ENCODE results near the gene SLC6A12. TPM values are rescaled to one million over a fixed set of nuclear protein-coding genes. Genes with fewer than 3 reads are reported as not detected.
A peak's percentile ranks its signal among the peaks of the same experiment; 100 is the strongest.

SLC6A12 gene
- total RNA-seq, 1 donor from 2014 or later = 14.2 TPM

- Histone ChIP-seq H3K9me3 (no peaks in the 10 kb centered on the region), H3K4me3 (no peak overlapping the region), H3K4me1 (no peaks in the 10 kb centered on the region), H3K36me3 (no peaks in the 10 kb centered on the region), H3K27ac (no peak overlapping the region), H3K27me3 (ENCODE audit: low read depth) (peaks cover 5% of the 10 kb centered on the region)
- DNase-seq (no peak), ATAC-seq (peak in 1 of 2 donors; percentile 15)
- intact Hi-C loops (cut with DNase I) = no loop called here
- TF ChIP-seq, protein P1, sequence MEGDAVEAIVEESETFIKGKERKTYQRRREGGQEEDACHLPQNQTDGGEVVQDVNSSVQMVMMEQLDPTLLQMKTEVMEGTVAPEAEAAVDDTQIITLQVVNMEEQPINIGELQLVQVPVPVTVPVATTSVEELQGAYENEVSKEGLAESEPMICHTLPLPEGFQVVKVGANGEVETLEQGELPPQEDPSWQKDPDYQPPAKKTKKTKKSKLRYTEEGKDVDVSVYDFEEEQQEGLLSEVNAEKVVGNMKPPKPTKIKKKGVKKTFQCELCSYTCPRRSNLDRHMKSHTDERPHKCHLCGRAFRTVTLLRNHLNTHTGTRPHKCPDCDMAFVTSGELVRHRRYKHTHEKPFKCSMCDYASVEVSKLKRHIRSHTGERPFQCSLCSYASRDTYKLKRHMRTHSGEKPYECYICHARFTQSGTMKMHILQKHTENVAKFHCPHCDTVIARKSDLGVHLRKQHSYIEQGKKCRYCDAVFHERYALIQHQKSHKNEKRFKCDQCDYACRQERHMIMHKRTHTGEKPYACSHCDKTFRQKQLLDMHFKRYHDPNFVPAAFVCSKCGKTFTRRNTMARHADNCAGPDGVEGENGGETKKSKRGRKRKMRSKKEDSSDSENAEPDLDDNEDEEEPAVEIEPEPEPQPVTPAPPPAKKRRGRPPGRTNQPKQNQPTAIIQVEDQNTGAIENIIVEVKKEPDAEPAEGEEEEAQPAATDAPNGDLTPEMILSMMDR (IDR thresholded peaks at IDR 0.05) = no peak
Observed at GRCh38 chr12:252636-253035, 38.7 kb upstream of the SLC6A12 start.

- Histone ChIP-seq H3K4me1 (no peaks in the 10 kb centered on the region), H3K4me3 (no peak overlapping the region), H3K36me3 (no peaks in the 10 kb centered on the region), H3K9me3 (peaks cover 5% of the 10 kb centered on the region), H3K27ac (no peak overlapping the region), H3K27me3 (ENCODE audit: low read depth) (peaks cover 2% of the 10 kb centered on the region)
- no peak for ATAC-seq
- intact Hi-C loops (cut with DNase I) = no loop called here
- TF ChIP-seq, protein P1 (IDR thresholded peaks at IDR 0.05) = no peak
- DNase-seq = no peak
Observed at GRCh38 chr12:247271-247670, 33.3 kb upstream of the SLC6A12 start.

GRCh38 chr12:243381-243780, 29.4 kb upstream of the SLC6A12 start:
- Histone ChIP-seq H3K9me3 (peaks cover 5% of the 10 kb centered on the region), H3K4me1 (no peaks in the 10 kb centered on the region), H3K36me3 (no peaks in the 10 kb centered on the region), H3K4me3 (no peak overlapping the region), H3K27me3 (ENCODE audit: low read depth) (peaks cover 2% of the 10 kb centered on the region), H3K27ac (no peak overlapping the region)
- ATAC-seq = no peak
- DNase-seq = no peak
- TF ChIP-seq, protein P1 (IDR thresholded peaks at IDR 0.05) = no peak
- intact Hi-C loops (cut with DNase I) = no loop called here

- Histone ChIP-seq H3K27me3 (ENCODE audit: low read depth) (peaks cover 2% of the 10 kb centered on the region), H3K36me3 (no peaks in the 10 kb centered on the region), H3K9me3 (peaks cover 5% of the 10 kb centered on the region), H3K4me1 (no peaks in the 10 kb centered on the region), H3K27ac (no peak overlapping the region), H3K4me3 (no peak overlapping the region)
- DNase-seq = no peak
- TF ChIP-seq, protein P1 (IDR thresholded peaks at IDR 0.05) = no peak
- no peak for ATAC-seq
- intact Hi-C loops (cut with DNase I) = no loop called here
Observed at GRCh38 chr12:242496-242895, 28.5 kb upstream of the SLC6A12 start.

GRCh38 chr12:241266-241665, 27.3 kb upstream of the SLC6A12 start:
- TF ChIP-seq, protein P1 (IDR thresholded peaks at IDR 0.05) = no peak
- intact Hi-C loops (cut with DNase I) = no loop called here
- peaks cover 2% of the 10 kb centered on the region for H3K27me3 ChIP-seq (ENCODE audit: low read depth)
- H3K36me3 ChIP-seq = no peaks in the 10 kb centered on the region
- H3K4me1 ChIP-seq = no peaks in the 10 kb centered on the region
- no peak overlapping the region for H3K4me3 ChIP-seq
- peaks cover 3% of the 10 kb centered on the region for H3K9me3 ChIP-seq
- DNase-seq (no peak), ATAC-seq (no peak)
- H3K27ac ChIP-seq = no peak overlapping the region

DNA sequence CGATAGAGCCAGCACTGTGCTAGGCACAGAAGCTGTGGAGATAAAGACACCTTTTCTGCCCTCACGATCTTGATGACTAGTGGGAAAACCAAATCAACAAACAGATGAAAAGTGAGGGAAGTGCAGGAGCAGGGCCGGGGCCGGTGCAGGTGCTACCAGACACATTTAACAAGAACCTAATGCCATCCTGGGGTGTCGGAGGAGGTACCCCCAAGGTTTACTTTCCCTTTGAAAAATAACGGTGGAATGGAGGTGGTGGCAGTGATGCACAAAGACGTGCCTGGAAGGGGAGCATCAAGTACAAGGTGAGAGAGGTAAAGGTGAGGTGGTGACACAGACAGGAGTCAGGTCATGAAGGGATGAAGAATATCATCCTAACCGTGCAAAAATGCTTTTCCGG, 26.6 kb upstream of the SLC6A12 start:
- Histone ChIP-seq H3K27me3 (ENCODE audit: low read depth) (peaks cover 2% of the 10 kb centered on the region), H3K4me3 (no peak overlapping the region), H3K27ac (no peak overlapping the region), H3K4me1 (no peaks in the 10 kb centered on the region), H3K9me3 (peaks cover 10% of the 10 kb centered on the region), H3K36me3 (no peaks in the 10 kb centered on the region)
- DNase-seq (no peak), ATAC-seq (no peak)
- intact Hi-C loops (cut with DNase I) = no loop called here
- TF ChIP-seq, protein P1 (IDR thresholded peaks at IDR 0.05) = no peak
